GM12872 (cell line): ENCODE results near the gene ABCG5.

Experiments used
- CTCF ChIP-seq: IDR thresholded peaks from 3 replicates; pipeline ENCODE4 v1.5.1; 2011; ENCODE audit warnings: low read depth, mild to moderate bottlenecking, low read length, moderate library complexity; ENCODE audit not compliant: insufficient read depth

Gene ABCG5

DNA sequence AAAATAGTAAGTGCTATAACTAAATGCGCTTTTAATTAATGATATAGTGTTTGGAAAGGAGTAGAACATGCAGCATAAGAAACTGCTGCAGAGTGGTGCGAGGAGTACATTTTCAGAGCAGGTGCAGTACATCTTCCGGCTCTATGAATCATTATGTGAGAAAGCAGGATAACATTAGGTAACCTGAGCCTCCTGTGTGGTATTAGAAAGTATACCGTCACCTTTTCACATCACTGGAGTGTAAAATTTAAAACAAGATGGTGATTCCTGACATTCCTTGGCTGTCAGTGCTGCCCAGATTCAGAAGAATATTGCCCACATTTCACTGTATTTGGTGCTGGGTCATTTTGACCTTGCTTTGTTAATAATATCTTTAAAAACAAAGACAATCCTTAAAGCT, 72.6 kb downstream of the ABCG5 start:
- TF ChIP-seq CTCF, result no peak

DNA sequence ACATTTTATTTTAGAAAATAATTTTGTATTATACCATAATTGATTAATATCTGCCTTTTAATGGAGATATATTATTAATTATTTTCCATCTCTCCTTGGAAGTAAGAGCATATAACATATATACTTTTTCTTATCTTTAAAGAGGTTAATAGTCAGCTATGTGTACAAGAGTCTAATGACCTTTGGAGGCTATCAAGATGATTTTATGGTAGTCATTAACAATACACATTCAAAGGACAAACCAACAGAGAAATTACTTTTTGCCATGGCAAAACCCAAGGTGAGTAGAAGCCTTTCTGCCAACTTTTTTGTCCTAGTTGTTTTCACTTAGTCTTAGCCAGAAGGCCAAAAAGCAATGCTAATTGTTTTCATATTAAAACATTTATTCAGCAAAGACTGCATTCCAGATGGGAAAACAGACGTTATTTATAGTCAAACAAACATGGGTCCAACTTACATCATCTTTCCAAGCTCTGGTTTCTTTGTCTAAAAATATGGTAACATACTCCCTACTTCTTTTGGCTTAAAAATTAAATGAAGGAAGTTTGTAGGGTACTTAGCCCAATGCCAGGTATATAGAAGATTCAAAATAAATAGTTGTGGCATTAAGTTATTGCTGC, 74.4 kb downstream of the ABCG5 start:
- TF ChIP-seq CTCF, result no peak

DNA sequence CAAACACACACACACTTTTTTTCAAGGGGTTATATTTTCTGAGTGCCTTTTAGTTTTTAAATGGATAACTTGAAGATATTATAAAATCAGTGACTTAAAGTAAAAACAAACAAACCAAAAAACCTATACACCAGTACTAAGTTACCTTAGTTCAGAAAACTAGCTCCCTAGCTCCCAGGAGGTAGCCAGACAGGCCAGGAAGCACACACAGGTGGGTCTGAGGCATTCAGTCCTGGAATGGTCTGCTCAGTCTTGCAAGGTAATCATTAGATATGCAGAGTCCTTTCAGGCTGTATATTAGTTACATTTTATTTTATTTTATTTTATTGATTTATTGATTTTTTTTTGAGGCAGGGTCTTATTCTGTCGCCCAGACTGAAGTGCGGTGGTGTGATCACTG, 75.5 kb downstream of the ABCG5 start:
- no peak for TF ChIP-seq CTCF
